Measurements from ENCODE around the gene SLC7A9. TPM values are rescaled to one million over a fixed set of nuclear protein-coding genes. Genes with fewer than 3 reads are reported as not detected.
"Not testable (repeated sequence)": the region's sequence is repeated elsewhere in the genome, so short reads cannot be mapped to it uniquely, and the experiment has no call there.

SLC7A9 gene
- polyA plus RNA-seq, 1 of the 3 experiments (the other 2 are of a cell fraction) = not detected

- POLR2A ChIA-PET; H2AFZ ChIP-seq (ENCODE audit: low read depth); H3F3A ChIP-seq (replicated peaks; ENCODE audit: insufficient read depth); H3K27ac ChIP-seq (ENCODE audit: low read depth in 2 of 2, low read length in 1 of 2); H3K4me3 ChIP-seq (ENCODE audit: low read depth in 2 of 2, low read length in 1 of 2); H3K9ac ChIP-seq; H3K9me2 ChIP-seq; H3K4me1 ChIP-seq (ENCODE audit: control insufficient read depth in 1 of 2, insufficient read depth in 2 of 2, low read depth in 1 of 2, low read length in 1 of 2); DNase-seq; H3K4me2 ChIP-seq; H3K36me3 ChIP-seq (replicated peaks in 1 of 2; ENCODE audit: control insufficient read depth in 1 of 2, insufficient read depth in 2 of 2, low read length in 1 of 2); H4K20me1 ChIP-seq (ENCODE audit: insufficient read depth); H3K27me3 ChIP-seq (ENCODE audit: insufficient read depth); H3K9me3 ChIP-seq; H3K79me2 ChIP-seq (ENCODE audit: insufficient read depth): not testable (repeated sequence)
- CTCF ChIA-PET = interaction anchor here (0.9 kb wide), 1 partner anchor 29 kb away, joined by 3 read pairs; no protein-coding TSS in a partner anchor
- 72% methylated on average over 5 of the region's 5 CpGs for WGBS (ENCODE audit: low lambda C conversion rate)
Measured at GRCh38 chr19:32787895-32788294, 81.7 kb downstream of the SLC7A9 start.

- H3K36me3 ChIP-seq (replicated peaks in 1 of 2; ENCODE audit: control insufficient read depth in 1 of 2, insufficient read depth in 2 of 2, low read length in 1 of 2); H3K9me2 ChIP-seq; H3K9ac ChIP-seq; H3K27ac ChIP-seq (ENCODE audit: low read depth in 2 of 2, low read length in 1 of 2); DNase-seq; H3F3A ChIP-seq (replicated peaks; ENCODE audit: insufficient read depth); H2AFZ ChIP-seq (ENCODE audit: low read depth); H3K4me1 ChIP-seq (ENCODE audit: control insufficient read depth in 1 of 2, insufficient read depth in 2 of 2, low read depth in 1 of 2, low read length in 1 of 2); H3K4me3 ChIP-seq (ENCODE audit: low read depth in 2 of 2, low read length in 1 of 2); H3K27me3 ChIP-seq (ENCODE audit: insufficient read depth); H4K20me1 ChIP-seq (ENCODE audit: insufficient read depth); H3K4me2 ChIP-seq; H3K9me3 ChIP-seq; H3K79me2 ChIP-seq (ENCODE audit: insufficient read depth): not testable (repeated sequence)
- CTCF ChIA-PET = interaction anchor here (0.9 kb wide), 1 partner anchor 29 kb away, joined by 3 read pairs; no protein-coding TSS in a partner anchor
- POLR2A ChIA-PET = interaction anchor here (1.0 kb wide), 1 partner anchor 10 kb away, joined by 3 read pairs; no protein-coding TSS in a partner anchor
- 57% methylated on average over 9 of the region's 12 CpGs for WGBS (ENCODE audit: low lambda C conversion rate)
Measured at GRCh38 chr19:32787161-32787813, 82.3 kb downstream of the SLC7A9 start.

GRCh38 chr19:32782089-32782488 is 87.5 kb downstream of the SLC7A9 start:
- H3K27me3 ChIP-seq (ENCODE audit: insufficient read depth); H3K4me3 ChIP-seq (ENCODE audit: low read depth in 2 of 2, low read length in 1 of 2); DNase-seq; H3K9me3 ChIP-seq; H4K20me1 ChIP-seq (ENCODE audit: insufficient read depth); H3K9me2 ChIP-seq; H3K36me3 ChIP-seq (replicated peaks in 1 of 2; ENCODE audit: control insufficient read depth in 1 of 2, insufficient read depth in 2 of 2, low read length in 1 of 2); H3K79me2 ChIP-seq (ENCODE audit: insufficient read depth); CTCF ChIA-PET; POLR2A ChIA-PET; H3F3A ChIP-seq (replicated peaks; ENCODE audit: insufficient read depth); H2AFZ ChIP-seq (ENCODE audit: low read depth); H3K4me2 ChIP-seq; H3K27ac ChIP-seq (ENCODE audit: low read depth in 2 of 2, low read length in 1 of 2); H3K4me1 ChIP-seq (ENCODE audit: control insufficient read depth in 1 of 2, insufficient read depth in 2 of 2, low read depth in 1 of 2, low read length in 1 of 2); H3K9ac ChIP-seq: not testable (repeated sequence)
- 43% methylated on average over 1 of the region's 1 CpG for WGBS (ENCODE audit: low lambda C conversion rate)

DNA sequence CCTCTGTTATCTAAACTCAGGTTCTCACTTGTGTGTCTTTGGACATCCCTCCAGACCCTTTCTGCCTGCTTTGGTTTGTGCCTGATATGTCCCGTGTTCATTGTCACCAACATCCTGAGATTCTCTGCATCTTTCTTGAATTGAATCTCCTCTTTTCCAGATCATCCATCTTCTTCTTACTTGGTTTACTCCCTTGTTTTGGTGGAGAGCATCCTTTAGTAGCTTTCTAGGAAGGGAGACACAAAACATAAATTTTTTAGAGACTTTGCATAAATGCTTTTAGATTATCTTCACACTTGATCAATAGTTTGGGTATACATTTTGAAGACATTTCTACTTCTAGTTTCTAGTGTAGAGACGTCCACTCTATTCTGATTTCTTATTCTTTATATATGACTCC is 88.3 kb downstream of the SLC7A9 start:
- H3F3A ChIP-seq (replicated peaks; ENCODE audit: insufficient read depth) = no peaks in the 10 kb centered on the region
- CTCF ChIA-PET = no interaction called here
- no peak for DNase-seq
- POLR2A ChIA-PET = no interaction called here
- H2AFZ ChIP-seq (ENCODE audit: low read depth) = no peak overlapping the region
- H3K4me1 ChIP-seq (ENCODE audit: control insufficient read depth in 1 of 2, insufficient read depth in 2 of 2, low read depth in 1 of 2, low read length in 1 of 2) = no peaks in the 10 kb centered on the region
- H3K79me2 ChIP-seq (ENCODE audit: insufficient read depth) = no peaks in the 10 kb centered on the region
- H3K9me3 ChIP-seq = no peaks in the 10 kb centered on the region
- no peak overlapping the region for H3K4me2 ChIP-seq
- no peak overlapping the region for H3K9ac ChIP-seq
- H3K4me3 ChIP-seq (ENCODE audit: low read depth in 2 of 2, low read length in 1 of 2) = no peak overlapping the region
- H3K27ac ChIP-seq (ENCODE audit: low read depth in 2 of 2, low read length in 1 of 2) = no peak overlapping the region
- no peaks in the 10 kb centered on the region for H3K9me2 ChIP-seq
- WGBS (ENCODE audit: low lambda C conversion rate) = 43% methylated on average over 2 of the region's 2 CpGs
- H3K36me3 ChIP-seq (replicated peaks in 1 of 2; ENCODE audit: control insufficient read depth in 1 of 2, insufficient read depth in 2 of 2, low read length in 1 of 2) = no peaks in the 10 kb centered on the region
- no peaks in the 10 kb centered on the region for H3K27me3 ChIP-seq (ENCODE audit: insufficient read depth)
- H4K20me1 ChIP-seq (ENCODE audit: insufficient read depth) = no peaks in the 10 kb centered on the region
- TF ChIP-seq RFX5 (IDR thresholded peaks at IDR 0.05; ENCODE audit: low read length) (no peak), MXI1 (IDR thresholded peaks at IDR 0.05; ENCODE audit: low read depth, low read length) (no peak), ELF1 (IDR thresholded peaks at IDR 0.05) (no peak), MAX (IDR thresholded peaks at IDR 0.05; ENCODE audit: low read depth) (no peak), EZH2phosphoT487 (IDR thresholded peaks at IDR 0.05; ENCODE audit: borderline replicate concordance, low read depth) (no peak), JUND (IDR thresholded peaks at IDR 0.05) (no peak), GABPA (IDR thresholded peaks at IDR 0.05; ENCODE audit: low read depth) (no peak), SMC3 (IDR thresholded peaks at IDR 0.05; ENCODE audit: low read depth, low read length) (no peak), POLR2AphosphoS5 (IDR thresholded peaks at IDR 0.05; ENCODE audit: low read depth, low read length) (no peak), NFIC (IDR thresholded peaks at IDR 0.05; ENCODE audit: borderline replicate concordance) (no peak)
- TF ChIP-seq, protein P1, sequence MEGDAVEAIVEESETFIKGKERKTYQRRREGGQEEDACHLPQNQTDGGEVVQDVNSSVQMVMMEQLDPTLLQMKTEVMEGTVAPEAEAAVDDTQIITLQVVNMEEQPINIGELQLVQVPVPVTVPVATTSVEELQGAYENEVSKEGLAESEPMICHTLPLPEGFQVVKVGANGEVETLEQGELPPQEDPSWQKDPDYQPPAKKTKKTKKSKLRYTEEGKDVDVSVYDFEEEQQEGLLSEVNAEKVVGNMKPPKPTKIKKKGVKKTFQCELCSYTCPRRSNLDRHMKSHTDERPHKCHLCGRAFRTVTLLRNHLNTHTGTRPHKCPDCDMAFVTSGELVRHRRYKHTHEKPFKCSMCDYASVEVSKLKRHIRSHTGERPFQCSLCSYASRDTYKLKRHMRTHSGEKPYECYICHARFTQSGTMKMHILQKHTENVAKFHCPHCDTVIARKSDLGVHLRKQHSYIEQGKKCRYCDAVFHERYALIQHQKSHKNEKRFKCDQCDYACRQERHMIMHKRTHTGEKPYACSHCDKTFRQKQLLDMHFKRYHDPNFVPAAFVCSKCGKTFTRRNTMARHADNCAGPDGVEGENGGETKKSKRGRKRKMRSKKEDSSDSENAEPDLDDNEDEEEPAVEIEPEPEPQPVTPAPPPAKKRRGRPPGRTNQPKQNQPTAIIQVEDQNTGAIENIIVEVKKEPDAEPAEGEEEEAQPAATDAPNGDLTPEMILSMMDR (IDR thresholded peaks at IDR 0.05) = no peak
- TF ChIP-seq, protein P2, sequence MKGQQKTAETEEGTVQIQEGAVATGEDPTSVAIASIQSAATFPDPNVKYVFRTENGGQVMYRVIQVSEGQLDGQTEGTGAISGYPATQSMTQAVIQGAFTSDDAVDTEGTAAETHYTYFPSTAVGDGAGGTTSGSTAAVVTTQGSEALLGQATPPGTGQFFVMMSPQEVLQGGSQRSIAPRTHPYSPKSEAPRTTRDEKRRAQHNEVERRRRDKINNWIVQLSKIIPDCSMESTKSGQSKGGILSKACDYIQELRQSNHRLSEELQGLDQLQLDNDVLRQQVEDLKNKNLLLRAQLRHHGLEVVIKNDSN (IDR thresholded peaks at IDR 0.05; ENCODE audit: borderline replicate concordance, low read depth) = no peak
- TF ChIP-seq, protein P3, sequence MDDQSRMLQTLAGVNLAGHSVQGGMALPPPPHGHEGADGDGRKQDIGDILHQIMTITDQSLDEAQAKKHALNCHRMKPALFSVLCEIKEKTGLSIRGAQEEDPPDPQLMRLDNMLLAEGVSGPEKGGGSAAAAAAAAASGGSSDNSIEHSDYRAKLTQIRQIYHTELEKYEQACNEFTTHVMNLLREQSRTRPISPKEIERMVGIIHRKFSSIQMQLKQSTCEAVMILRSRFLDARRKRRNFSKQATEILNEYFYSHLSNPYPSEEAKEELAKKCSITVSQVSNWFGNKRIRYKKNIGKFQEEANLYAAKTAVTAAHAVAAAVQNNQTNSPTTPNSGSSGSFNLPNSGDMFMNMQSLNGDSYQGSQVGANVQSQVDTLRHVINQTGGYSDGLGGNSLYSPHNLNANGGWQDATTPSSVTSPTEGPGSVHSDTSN (IDR thresholded peaks at IDR 0.05) = no peak

Measured in SK-N-SH (cell line).